ENCODE measurements around the gene CABP4.

DNA sequence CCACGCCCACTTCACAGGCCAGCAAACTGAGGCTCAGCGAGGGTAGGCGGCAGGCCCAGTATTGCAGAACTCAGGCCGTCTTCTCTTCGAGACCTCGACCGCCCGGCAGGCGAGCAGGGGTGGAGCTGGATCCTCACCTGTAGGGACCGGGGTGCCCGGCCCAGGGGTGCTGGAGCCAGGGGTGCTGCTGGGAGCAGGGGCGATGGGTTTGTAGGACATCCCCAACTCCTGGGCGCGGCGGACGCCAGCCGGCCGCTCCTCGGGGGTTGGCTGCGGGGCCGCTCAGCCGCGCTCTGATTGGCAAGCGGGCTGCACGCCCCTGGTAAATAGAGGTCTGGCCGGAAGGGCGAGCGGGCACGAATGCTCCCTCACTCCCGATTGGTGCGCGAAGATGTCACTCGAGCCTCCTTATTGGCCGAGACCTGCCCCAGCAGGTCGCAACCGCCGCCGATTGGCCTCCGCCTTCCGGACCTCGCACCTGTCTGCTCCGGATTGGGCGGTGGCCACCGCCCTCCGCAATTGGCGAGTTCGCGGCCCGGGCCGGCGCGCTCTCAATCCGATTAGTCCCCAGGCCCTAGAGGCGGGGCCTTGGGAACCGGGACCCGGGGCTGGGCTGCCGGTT, 52.8 kb downstream of the CABP4 start, which contains the start of gene CDK2AP2:
- TF ChIP-seq, protein P1, sequence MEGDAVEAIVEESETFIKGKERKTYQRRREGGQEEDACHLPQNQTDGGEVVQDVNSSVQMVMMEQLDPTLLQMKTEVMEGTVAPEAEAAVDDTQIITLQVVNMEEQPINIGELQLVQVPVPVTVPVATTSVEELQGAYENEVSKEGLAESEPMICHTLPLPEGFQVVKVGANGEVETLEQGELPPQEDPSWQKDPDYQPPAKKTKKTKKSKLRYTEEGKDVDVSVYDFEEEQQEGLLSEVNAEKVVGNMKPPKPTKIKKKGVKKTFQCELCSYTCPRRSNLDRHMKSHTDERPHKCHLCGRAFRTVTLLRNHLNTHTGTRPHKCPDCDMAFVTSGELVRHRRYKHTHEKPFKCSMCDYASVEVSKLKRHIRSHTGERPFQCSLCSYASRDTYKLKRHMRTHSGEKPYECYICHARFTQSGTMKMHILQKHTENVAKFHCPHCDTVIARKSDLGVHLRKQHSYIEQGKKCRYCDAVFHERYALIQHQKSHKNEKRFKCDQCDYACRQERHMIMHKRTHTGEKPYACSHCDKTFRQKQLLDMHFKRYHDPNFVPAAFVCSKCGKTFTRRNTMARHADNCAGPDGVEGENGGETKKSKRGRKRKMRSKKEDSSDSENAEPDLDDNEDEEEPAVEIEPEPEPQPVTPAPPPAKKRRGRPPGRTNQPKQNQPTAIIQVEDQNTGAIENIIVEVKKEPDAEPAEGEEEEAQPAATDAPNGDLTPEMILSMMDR (IDR thresholded peaks at IDR 0.05) = no peak
- TF ChIP-seq EZH2 (IDR thresholded peaks at IDR 0.05; ENCODE audit: borderline replicate concordance, insufficient read depth, low read depth, low read length, poor library complexity, severe bottlenecking) = no peak

All from B cell (primary cell).